Measurements from ENCODE around the gene CYP4F8.
"Not testable (repeated sequence)": the region's sequence is repeated elsewhere in the genome, so short reads cannot be mapped to it uniquely, and the experiment has no call there.

Gene CYP4F8

DNA sequence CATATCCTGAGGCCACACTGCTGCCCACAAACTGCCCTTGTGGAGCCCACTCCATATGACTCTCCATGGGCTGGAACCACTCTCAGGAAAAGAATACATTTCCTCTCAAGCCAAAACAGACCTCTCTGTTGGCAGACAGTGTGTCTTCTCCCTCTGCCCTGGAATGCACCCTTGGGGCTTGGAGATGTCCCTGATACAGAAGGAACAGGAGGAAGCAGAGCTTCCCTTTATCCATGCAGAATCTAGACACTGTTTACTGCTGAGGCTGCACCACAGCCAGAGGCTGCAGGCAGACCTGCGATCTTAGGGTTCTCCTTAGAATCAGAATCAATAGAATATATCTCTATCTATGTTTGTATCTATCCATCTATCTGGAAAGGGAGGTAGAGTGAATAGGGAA lies 26.8 kb upstream of the CYP4F8 start:
- Histone ChIP-seq H3K79me2 (ENCODE audit: insufficient read depth, low read length) (no peaks in the 10 kb centered on the region), H3K4me2 (ENCODE audit: low read depth, low read length, poor library complexity, severe bottlenecking) (no peak overlapping the region), H2AFZ (ENCODE audit: low read depth, low read length, severe bottlenecking) (no peak overlapping the region), H3K9ac (ENCODE audit: low read length) (no peak overlapping the region), H4K20me1 (ENCODE audit: low read depth, low read length) (no peaks in the 10 kb centered on the region), H3K27me3 (ENCODE audit: low read length) (no peaks in the 10 kb centered on the region), H3K27ac (ENCODE audit: low read depth, low read length) (no peak overlapping the region), H3K36me3 (ENCODE audit: low read length) (no peaks in the 10 kb centered on the region), H3K9me2 (replicated peaks; ENCODE audit: insufficient read depth, low read length) (no peaks in the 10 kb centered on the region), H3K9me3 (ENCODE audit: insufficient read depth, low read length) (no peaks in the 10 kb centered on the region), H3F3A (ENCODE audit: insufficient read depth) (no peaks in the 10 kb centered on the region), H3K4me3 (ENCODE audit: insufficient read depth, low read length, poor library complexity, severe bottlenecking) (no peak overlapping the region)
- no peak for TF ChIP-seq EZH2phosphoT487 (conservative IDR thresholded peaks at IDR 0.05; ENCODE audit: low read length)
- TF ChIP-seq, protein P1, sequence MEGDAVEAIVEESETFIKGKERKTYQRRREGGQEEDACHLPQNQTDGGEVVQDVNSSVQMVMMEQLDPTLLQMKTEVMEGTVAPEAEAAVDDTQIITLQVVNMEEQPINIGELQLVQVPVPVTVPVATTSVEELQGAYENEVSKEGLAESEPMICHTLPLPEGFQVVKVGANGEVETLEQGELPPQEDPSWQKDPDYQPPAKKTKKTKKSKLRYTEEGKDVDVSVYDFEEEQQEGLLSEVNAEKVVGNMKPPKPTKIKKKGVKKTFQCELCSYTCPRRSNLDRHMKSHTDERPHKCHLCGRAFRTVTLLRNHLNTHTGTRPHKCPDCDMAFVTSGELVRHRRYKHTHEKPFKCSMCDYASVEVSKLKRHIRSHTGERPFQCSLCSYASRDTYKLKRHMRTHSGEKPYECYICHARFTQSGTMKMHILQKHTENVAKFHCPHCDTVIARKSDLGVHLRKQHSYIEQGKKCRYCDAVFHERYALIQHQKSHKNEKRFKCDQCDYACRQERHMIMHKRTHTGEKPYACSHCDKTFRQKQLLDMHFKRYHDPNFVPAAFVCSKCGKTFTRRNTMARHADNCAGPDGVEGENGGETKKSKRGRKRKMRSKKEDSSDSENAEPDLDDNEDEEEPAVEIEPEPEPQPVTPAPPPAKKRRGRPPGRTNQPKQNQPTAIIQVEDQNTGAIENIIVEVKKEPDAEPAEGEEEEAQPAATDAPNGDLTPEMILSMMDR (IDR thresholded peaks at IDR 0.05; ENCODE audit: insufficient read depth, low read length, poor library complexity, severe bottlenecking), result no peak

DNA sequence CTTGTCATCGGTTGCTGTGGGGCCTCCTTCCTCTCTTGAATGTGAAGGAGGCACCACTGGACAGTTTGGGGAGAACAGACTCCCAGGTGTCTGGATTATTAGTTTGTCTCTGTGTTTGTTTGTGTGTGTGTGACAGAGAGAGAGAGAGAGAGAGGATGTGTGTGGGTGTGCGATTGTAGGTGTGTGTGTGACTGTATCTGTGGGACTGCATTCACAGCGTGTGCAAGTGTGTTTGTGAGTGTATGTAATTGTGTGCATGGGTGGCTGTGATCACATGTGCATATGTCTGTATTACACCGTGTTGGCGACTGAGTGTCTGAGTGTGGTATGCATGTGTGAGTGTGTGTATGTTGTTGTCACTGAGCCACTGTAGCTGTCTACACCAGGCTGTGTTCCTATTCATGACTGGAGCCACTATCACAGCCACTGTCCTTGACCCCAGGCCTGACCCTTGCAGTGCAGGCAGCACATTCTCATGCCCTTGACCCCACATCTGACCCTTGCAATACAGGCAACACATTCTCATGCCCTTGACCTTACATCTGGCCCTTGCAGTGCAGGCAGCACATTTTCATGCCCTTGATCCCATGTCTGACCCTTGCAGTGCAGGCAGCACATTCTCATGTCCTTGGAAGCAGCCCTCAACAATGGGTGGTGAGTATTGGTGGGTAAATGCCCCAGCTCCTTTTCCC lies 25.1 kb upstream of the CYP4F8 start:
- no peak overlapping the region for H3K27ac ChIP-seq (ENCODE audit: low read depth, low read length)
- H3K9me2 ChIP-seq (replicated peaks; ENCODE audit: insufficient read depth, low read length), result no peaks in the 10 kb centered on the region

DNA sequence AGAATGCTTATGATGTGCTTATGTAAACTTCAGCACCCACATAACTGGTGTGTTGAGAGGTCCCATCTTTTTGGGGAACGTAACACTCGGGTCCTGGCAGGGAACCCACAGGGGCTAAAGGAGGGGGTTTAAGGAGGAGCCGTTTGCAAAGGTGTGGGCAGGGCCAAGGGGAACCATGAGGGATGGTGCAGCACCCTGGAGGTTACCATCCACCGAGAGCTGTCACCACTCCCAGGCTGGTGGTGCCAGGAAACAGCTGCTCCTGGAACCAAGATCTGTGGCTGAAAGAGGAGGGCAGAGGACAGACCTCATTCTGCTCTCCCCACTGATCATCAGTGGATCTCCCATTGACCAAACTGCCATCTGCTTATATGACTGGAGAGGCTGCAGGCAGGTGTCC lies 23.2 kb upstream of the CYP4F8 start:
- H3K36me3 ChIP-seq (ENCODE audit: low read length), result no peaks in the 10 kb centered on the region
- H3K9ac ChIP-seq (ENCODE audit: low read length), result no peak overlapping the region
- no peaks in the 10 kb centered on the region for H3K27me3 ChIP-seq (ENCODE audit: low read length)
- H3K79me2 ChIP-seq (ENCODE audit: insufficient read depth, low read length), result no peaks in the 10 kb centered on the region
- no peaks in the 10 kb centered on the region for H3K9me2 ChIP-seq (replicated peaks; ENCODE audit: insufficient read depth, low read length)
- H3K4me2 ChIP-seq (ENCODE audit: low read depth, low read length, poor library complexity, severe bottlenecking), result no peak overlapping the region
- H4K20me1 ChIP-seq (ENCODE audit: low read depth, low read length), result no peaks in the 10 kb centered on the region
- H3K9me3 ChIP-seq (ENCODE audit: insufficient read depth, low read length), result no peaks in the 10 kb centered on the region
- TF ChIP-seq, protein P1 (IDR thresholded peaks at IDR 0.05; ENCODE audit: insufficient read depth, low read length, poor library complexity, severe bottlenecking), result no peak
- TF ChIP-seq EZH2phosphoT487 (conservative IDR thresholded peaks at IDR 0.05; ENCODE audit: low read length), result no peak
- H3K27ac ChIP-seq (ENCODE audit: low read depth, low read length), result no peak overlapping the region
- H2AFZ ChIP-seq (ENCODE audit: low read depth, low read length, severe bottlenecking), result no peak overlapping the region
- no peak overlapping the region for H3K4me3 ChIP-seq (ENCODE audit: insufficient read depth, low read length, poor library complexity, severe bottlenecking)
- no peaks in the 10 kb centered on the region for H3F3A ChIP-seq (ENCODE audit: insufficient read depth)

More for the DNA sequence above, 25.1 kb upstream of the CYP4F8 start:
- Histone ChIP-seq H2AFZ (ENCODE audit: low read depth, low read length, severe bottlenecking) (no peak overlapping the region), H3K9me3 (ENCODE audit: insufficient read depth, low read length) (no peaks in the 10 kb centered on the region), H3K79me2 (ENCODE audit: insufficient read depth, low read length) (no peaks in the 10 kb centered on the region), H3K36me3 (ENCODE audit: low read length) (no peaks in the 10 kb centered on the region), H4K20me1 (ENCODE audit: low read depth, low read length) (no peaks in the 10 kb centered on the region), H3K4me3 (ENCODE audit: insufficient read depth, low read length, poor library complexity, severe bottlenecking) (no peak overlapping the region), H3K27me3 (ENCODE audit: low read length) (no peaks in the 10 kb centered on the region), H3K9ac (ENCODE audit: low read length) (no peak overlapping the region), H3K4me2 (ENCODE audit: low read depth, low read length, poor library complexity, severe bottlenecking) (no peak overlapping the region), H3F3A (ENCODE audit: insufficient read depth) (no peaks in the 10 kb centered on the region)
- TF ChIP-seq EZH2phosphoT487 (conservative IDR thresholded peaks at IDR 0.05; ENCODE audit: low read length), result no peak
- TF ChIP-seq, protein P1 (IDR thresholded peaks at IDR 0.05; ENCODE audit: insufficient read depth, low read length, poor library complexity, severe bottlenecking), result no peak

DNA sequence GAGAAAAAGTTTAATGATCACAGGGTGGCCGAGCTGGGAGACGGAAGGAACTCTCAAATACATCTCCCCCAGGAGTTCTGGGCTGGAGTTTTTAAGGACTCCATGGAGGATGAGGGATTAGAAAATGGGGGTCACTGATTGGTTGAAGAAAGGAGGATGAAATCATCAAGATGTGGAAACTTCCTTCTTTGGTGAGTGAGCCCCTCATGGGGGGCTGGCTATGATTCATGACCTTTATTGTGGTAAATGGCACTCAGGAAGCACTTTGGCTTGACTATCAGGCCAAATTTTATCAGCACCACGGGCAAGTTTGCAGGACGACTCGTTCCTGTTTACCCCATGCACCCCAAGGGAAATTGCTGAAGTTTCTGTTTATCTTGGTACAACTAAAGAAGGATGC lies 22.5 kb upstream of the CYP4F8 start:
- not testable (repeated sequence) for H2AFZ ChIP-seq (ENCODE audit: low read depth, low read length, severe bottlenecking); H3F3A ChIP-seq (ENCODE audit: insufficient read depth); H3K9me3 ChIP-seq (ENCODE audit: insufficient read depth, low read length); H3K36me3 ChIP-seq (ENCODE audit: low read length); H3K27me3 ChIP-seq (ENCODE audit: low read length); H3K27ac ChIP-seq (ENCODE audit: low read depth, low read length); H3K4me2 ChIP-seq (ENCODE audit: low read depth, low read length, poor library complexity, severe bottlenecking); H3K9me2 ChIP-seq (replicated peaks; ENCODE audit: insufficient read depth, low read length); H3K4me3 ChIP-seq (ENCODE audit: insufficient read depth, low read length, poor library complexity, severe bottlenecking); H3K9ac ChIP-seq (ENCODE audit: low read length); H3K79me2 ChIP-seq (ENCODE audit: insufficient read depth, low read length); H4K20me1 ChIP-seq (ENCODE audit: low read depth, low read length)

DNA sequence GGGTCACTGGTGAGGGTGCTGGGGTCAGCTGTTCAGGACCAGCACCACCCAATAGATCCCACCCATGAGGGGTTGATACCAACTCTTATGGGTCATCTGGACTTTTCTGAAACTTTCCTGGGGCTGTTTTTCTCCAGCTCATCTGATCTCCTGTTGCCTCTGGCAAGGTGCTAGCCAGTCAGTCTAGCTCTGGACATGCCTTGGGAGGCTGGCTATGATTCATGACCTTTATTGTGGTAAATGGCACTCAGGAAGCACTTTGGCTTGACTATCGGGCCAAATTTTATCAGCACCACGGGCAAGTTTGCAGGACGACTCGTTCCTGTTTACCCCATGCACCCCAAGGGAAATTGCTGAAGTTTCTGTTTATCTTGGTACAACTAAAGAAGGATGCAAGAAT lies 21.3 kb upstream of the CYP4F8 start:
- H3K4me3 ChIP-seq (ENCODE audit: insufficient read depth, low read length, poor library complexity, severe bottlenecking); H3K27ac ChIP-seq (ENCODE audit: low read depth, low read length): not testable (repeated sequence)

More for the DNA sequence above, 21.3 kb upstream of the CYP4F8 start:
- not testable (repeated sequence) for H3K36me3 ChIP-seq (ENCODE audit: low read length); H3K79me2 ChIP-seq (ENCODE audit: insufficient read depth, low read length); H3K4me2 ChIP-seq (ENCODE audit: low read depth, low read length, poor library complexity, severe bottlenecking); H3F3A ChIP-seq (ENCODE audit: insufficient read depth); H4K20me1 ChIP-seq (ENCODE audit: low read depth, low read length); H3K9me3 ChIP-seq (ENCODE audit: insufficient read depth, low read length); H3K9me2 ChIP-seq (replicated peaks; ENCODE audit: insufficient read depth, low read length); H2AFZ ChIP-seq (ENCODE audit: low read depth, low read length, severe bottlenecking); H3K9ac ChIP-seq (ENCODE audit: low read length); H3K27me3 ChIP-seq (ENCODE audit: low read length)
